PFSK-1 (cell line): ENCODE measurements around the gene SCUBE3.

Experiments used
- FOXP2 ChIP-seq: optimal IDR thresholded peaks from 2 replicates; pipeline ENCODE3; 2011; ENCODE audit warnings: borderline replicate concordance, control low read depth, inconsistent platforms; ENCODE audit not compliant: insufficient read depth; ENCODE audit errors: extremely low read length, extremely low read depth
- POLR2AphosphoS5 ChIP-seq: IDR thresholded peaks from 2 replicates; pipeline ENCODE4 v1.6.1; 2012; ENCODE audit warnings: low read depth, mild to moderate bottlenecking, control low read depth, low read length, moderate library complexity
- SIN3A ChIP-seq: IDR thresholded peaks from 2 replicates; pipeline ENCODE4 v1.6.1; 2012; ENCODE audit warnings: mild to moderate bottlenecking, low read length, moderate library complexity, borderline replicate concordance; ENCODE audit not compliant: insufficient read depth
- TAF1 ChIP-seq: IDR thresholded peaks from 2 replicates; pipeline ENCODE4 v1.6.1; 2012; ENCODE audit warnings: low read length, control low read depth, borderline replicate concordance; ENCODE audit not compliant: insufficient read depth
- TF ChIP-seq, protein P1 (sequence below), 2 experiments: IDR thresholded peaks; 2 replicates each; pipeline versions ENCODE4 v1.6.1 to v1.8.0; 2011 to 2012; ENCODE audit warnings: low read depth in 2 of 2, low read length in 2 of 2, control low read depth in 1 of 2, inconsistent platforms in 1 of 2, mild to moderate bottlenecking in 1 of 2, moderate library complexity in 1 of 2; ENCODE audit not compliant: insufficient read depth in 1 of 2

DNA sequence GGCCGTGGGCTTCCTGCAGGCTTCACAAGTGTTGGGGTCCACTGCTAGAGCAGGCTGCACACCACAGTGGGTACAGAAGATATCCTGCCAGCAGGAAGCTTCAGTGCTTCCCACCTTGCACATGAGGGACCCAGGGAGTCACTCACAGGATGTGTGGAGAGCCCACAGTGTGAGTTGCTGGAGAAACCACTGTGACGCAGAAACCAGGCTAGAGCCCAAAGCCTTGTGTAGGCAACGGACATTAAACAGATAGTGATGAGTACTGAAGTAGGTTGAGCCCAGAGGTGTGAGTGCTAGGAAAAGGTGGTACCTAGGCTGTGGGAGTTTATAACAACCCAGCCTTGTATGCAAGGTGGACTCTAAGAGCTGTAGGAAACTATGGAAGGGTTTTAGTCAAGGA is 65.0 kb downstream of the SCUBE3 start:
- TF ChIP-seq SIN3A (no peak), TAF1 (no peak), POLR2AphosphoS5 (no peak), FOXP2 (no peak)
- TF ChIP-seq, protein P1, sequence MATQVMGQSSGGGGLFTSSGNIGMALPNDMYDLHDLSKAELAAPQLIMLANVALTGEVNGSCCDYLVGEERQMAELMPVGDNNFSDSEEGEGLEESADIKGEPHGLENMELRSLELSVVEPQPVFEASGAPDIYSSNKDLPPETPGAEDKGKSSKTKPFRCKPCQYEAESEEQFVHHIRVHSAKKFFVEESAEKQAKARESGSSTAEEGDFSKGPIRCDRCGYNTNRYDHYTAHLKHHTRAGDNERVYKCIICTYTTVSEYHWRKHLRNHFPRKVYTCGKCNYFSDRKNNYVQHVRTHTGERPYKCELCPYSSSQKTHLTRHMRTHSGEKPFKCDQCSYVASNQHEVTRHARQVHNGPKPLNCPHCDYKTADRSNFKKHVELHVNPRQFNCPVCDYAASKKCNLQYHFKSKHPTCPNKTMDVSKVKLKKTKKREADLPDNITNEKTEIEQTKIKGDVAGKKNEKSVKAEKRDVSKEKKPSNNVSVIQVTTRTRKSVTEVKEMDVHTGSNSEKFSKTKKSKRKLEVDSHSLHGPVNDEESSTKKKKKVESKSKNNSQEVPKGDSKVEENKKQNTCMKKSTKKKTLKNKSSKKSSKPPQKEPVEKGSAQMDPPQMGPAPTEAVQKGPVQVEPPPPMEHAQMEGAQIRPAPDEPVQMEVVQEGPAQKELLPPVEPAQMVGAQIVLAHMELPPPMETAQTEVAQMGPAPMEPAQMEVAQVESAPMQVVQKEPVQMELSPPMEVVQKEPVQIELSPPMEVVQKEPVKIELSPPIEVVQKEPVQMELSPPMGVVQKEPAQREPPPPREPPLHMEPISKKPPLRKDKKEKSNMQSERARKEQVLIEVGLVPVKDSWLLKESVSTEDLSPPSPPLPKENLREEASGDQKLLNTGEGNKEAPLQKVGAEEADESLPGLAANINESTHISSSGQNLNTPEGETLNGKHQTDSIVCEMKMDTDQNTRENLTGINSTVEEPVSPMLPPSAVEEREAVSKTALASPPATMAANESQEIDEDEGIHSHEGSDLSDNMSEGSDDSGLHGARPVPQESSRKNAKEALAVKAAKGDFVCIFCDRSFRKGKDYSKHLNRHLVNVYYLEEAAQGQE (IDR thresholded peaks at IDR 0.05; ENCODE audit: insufficient read depth in 1 of 2, low read depth in 2 of 2, low read length in 2 of 2): no peak
